Panc1 (cell line): ENCODE data around the gene SRRM3. TPM values are rescaled to one million over a fixed set of nuclear protein-coding genes. Genes with fewer than 3 reads are reported as not detected.
"Not testable (repeated sequence)": the region's sequence is repeated elsewhere in the genome, so short reads cannot be mapped to it uniquely, and the experiment has no call there.

Experiments used
- ATAC-seq: fragments of 200-7000 bp; cut with Tn5 transposase; 2 replicates; pipeline ENCODE4 v1.9.1; 2020; ENCODE audit warnings: mild to moderate bottlenecking, moderate library complexity
- BruUV-seq: library from RNA; stranded (reverse); fragments of 400-500 nt; replicated peaks from 2 replicates; lab custom pipeline; 2021; lab: Mats Ljungman, UMichigan
- CTCF ChIA-PET: fragments of 300-600 bp; sonication (Branson Sonifier 250); formaldehyde crosslinking; loops from one replicate; lab custom pipeline; 2022; ENCODE audit warnings: antibody characterized with exemption; lab: Charles Lee
- POLR2A ChIA-PET: fragments of 300-600 bp; sonication (Branson Sonifier 250); formaldehyde crosslinking; loops from one replicate; lab custom pipeline; 2022; ENCODE audit warnings: antibody characterized with exemption; lab: Charles Lee
- DNase-seq: peaks from one replicate; pipeline ENCODE4 v3.0.0-alpha.2; 2010; ENCODE audit warnings: low read depth, low spot score
- H3K27ac ChIP-seq: 2 replicates; pipeline ENCODE4 v1.5.1; 2011; ENCODE audit warnings: mild to moderate bottlenecking, low read length, inconsistent platforms
- H3K27me3 ChIP-seq: fragments of 200-500 bp; sonication (Bioruptor generic); 2 replicates; pipeline ENCODE4 v1.6.0; 2014; ENCODE audit warnings: low read length, inconsistent platforms; ENCODE audit not compliant: control insufficient read depth, insufficient read depth
- H3K36me3 ChIP-seq: fragments of 200-500 bp; sonication (Bioruptor generic); 2 replicates; pipeline ENCODE4 v1.5.1; 2014; ENCODE audit warnings: inconsistent platforms, mild to moderate bottlenecking, low read length, moderate library complexity; ENCODE audit not compliant: control insufficient read depth, insufficient read depth
- H3K4me1 ChIP-seq: 2 replicates; pipeline ENCODE4 v1.5.1; 2011; ENCODE audit warnings: inconsistent platforms, mild to moderate bottlenecking, low read length, moderate library complexity; ENCODE audit not compliant: control insufficient read depth, insufficient read depth
- H3K4me3 ChIP-seq, 2 experiments: 2 replicates each; pipeline ENCODE4 v1.5.1; 2011 to 2012; ENCODE audit warnings: low read depth in 2 of 2, low read length in 2 of 2, mild to moderate bottlenecking in 2 of 2, inconsistent platforms in 1 of 2, moderate library complexity in 1 of 2
- H3K9me3 ChIP-seq: fragments of 200-500 bp; sonication (Bioruptor generic); 2 replicates; pipeline ENCODE4 v1.5.1; 2014; ENCODE audit warnings: low read depth, mild to moderate bottlenecking, inconsistent platforms, low read length, moderate library complexity; ENCODE audit not compliant: control insufficient read depth, insufficient read depth
- CTCF ChIP-seq: fragments of 450-650 bp; IDR thresholded peaks from 2 replicates; pipeline ENCODE4 v1.5.1; 2017; ENCODE audit warnings: mild to moderate bottlenecking
- POLR2AphosphoS5 ChIP-seq: IDR thresholded peaks from 2 replicates; pipeline ENCODE4 v1.6.1; 2012; ENCODE audit warnings: mild to moderate bottlenecking, low read depth, low read length, moderate library complexity
- REST ChIP-seq, 2 experiments: IDR thresholded peaks; 2 replicates each; pipeline ENCODE4 v1.6.1; 2011 to 2012; ENCODE audit warnings: low read depth in 2 of 2, control low read depth in 1 of 2, low read length in 1 of 2, mild to moderate bottlenecking in 1 of 2, moderate library complexity in 1 of 2; ENCODE audit not compliant: insufficient read depth in 1 of 2
- SIN3A ChIP-seq: IDR thresholded peaks from 2 replicates; pipeline ENCODE4 v1.6.1; 2012; ENCODE audit warnings: low read depth, mild to moderate bottlenecking, low read length, moderate library complexity, borderline replicate concordance; ENCODE audit not compliant: insufficient read depth
- TCF7L2 ChIP-seq: IDR thresholded peaks from 2 replicates; pipeline ENCODE4 v1.6.1; 2011; ENCODE audit warnings: mild to moderate bottlenecking, low read depth, low read length, inconsistent platforms
- in situ Hi-C: cut with HindIII; loops from 2 replicates; pipeline ENCODE4 v1.10.0; 2016; ENCODE audit warnings: low sequenced_read_pairs, low pct_unique_long_range_greater_than_20kb
- intact Hi-C: fragments of 100-400 bp; cut with micrococcal nuclease; formaldehyde crosslinking; loops from one replicate; pipeline ENCODE4 v1.10.0; 2022; ENCODE audit not compliant: unreplicated experiment
- total RNA-seq: library from RNA; stranded (reverse); gene quantifications from one replicate; pipeline ENCODE4 v1.2.1, GENCODE V29; 2021; ENCODE audit not compliant: unreplicated experiment

Gene SRRM3
- total RNA-seq, 1 experiment from 2014 or later, result 8.5 TPM

DNA sequence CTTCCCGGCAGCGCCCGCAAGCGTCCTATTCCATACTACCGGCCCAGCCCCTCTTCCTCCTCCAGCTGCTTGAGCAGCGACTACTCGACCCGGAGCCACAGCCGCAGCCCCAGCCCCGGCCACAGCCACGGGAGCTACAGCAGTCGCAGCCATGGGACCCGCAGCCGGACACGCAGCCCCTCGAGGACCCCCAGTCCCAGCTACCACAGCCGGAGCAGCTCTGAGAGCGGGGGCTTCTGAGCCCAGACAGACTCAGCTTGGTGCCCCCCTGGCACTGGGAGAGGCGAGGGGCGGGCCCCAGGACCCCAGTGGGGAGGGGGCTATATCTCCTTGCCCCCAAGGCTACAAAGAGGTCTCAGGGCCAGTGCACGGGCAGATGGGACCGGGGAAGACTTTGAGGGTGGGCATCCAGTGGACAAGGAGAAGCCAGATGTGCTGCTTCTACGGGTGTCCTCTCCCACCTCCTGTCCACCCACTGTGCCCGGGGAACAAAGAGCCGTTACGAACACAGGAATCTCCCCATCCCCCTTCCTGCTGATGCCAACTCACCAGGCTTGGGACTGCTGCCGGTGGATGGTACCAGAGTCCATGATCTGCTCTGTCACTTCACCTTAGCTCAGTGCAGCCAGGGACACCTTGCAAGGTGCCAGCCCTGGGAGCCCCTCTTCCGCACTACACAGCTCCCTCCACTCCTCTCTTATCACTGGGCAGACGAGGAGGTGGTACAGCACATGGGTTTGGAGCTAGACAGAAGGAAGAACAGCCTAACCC is 84.1 kb downstream of the SRRM3 start:
- H3K9me3 ChIP-seq, result no peaks in the 10 kb centered on the region
- POLR2A ChIA-PET, result no interaction called here
- TF ChIP-seq SIN3A (no peak), TCF7L2 (no peak), POLR2AphosphoS5 (no peak), REST (IDR thresholded peaks at IDR 0.05; ENCODE audit: insufficient read depth in 1 of 2, low read depth in 2 of 2, low read length in 1 of 2) (no peak), CTCF (no peak)
- CTCF ChIA-PET, result no interaction called here
- H3K27ac ChIP-seq, result peak overlapping the region; percentile 57
- no peak overlapping the region for H3K4me3 ChIP-seq
- no peak for DNase-seq
- H3K4me1 ChIP-seq, result peaks cover 32% of the 10 kb centered on the region
- in situ Hi-C loops, result no loop called here
- ATAC-seq, result 0 out of 2 replicates have a peak, but pooled peaks have one; percentile 15
- intact Hi-C loops, result no loop called here
- no peaks in the 10 kb centered on the region for H3K36me3 ChIP-seq
- BruUV-seq, result TSS peak; percentile 58
- H3K27me3 ChIP-seq, result no peaks in the 10 kb centered on the region

DNA sequence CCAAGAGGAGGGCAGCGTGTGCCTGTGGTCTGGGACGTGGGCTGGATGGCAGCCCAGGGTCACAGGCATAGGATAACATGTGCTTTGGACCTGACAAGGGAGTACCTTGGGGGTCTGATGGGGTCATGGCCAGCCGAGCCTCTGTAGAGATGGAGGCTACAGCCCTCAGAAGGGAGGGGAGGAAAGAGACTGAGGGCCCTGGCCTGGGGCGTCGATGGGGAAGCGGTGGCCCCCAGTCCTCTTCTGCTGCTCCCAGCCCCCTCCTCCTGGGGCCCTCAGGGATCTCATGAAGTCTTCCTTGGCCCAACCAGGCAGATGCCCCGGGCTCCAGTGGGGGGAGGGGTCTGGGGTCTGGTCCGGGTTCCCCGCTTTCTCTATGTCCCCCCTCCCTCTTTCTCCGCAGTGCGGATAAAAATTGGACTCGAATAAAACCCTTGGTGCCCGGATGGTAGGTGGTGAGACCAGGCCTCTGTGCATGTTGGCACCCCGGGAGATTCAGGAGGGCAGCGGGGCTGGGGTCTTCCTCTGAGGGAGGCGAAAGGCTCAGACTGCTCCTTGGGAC is 85.2 kb downstream of the SRRM3 start:
- CTCF ChIA-PET, result interaction anchor here (0.6 kb wide), 1 partner anchor 167 kb away, joined by 10 read pairs; no protein-coding TSS in a partner anchor
- Histone ChIP-seq H3K4me3 (no peak overlapping the region), H3K27ac (peak overlapping the region; percentile 57), H3K36me3 (no peaks in the 10 kb centered on the region), H3K27me3 (no peaks in the 10 kb centered on the region), H3K4me1 (peaks cover 36% of the 10 kb centered on the region), H3K9me3 (no peaks in the 10 kb centered on the region)
- in situ Hi-C loops (no loop called here), intact Hi-C loops (no loop called here)
- POLR2A ChIA-PET, result no interaction called here
- BruUV-seq, result no TSS peak
- ATAC-seq (no peak), DNase-seq (no peak)
- no peak for TF ChIP-seq SIN3A
- TF ChIP-seq POLR2AphosphoS5, result no peak
- no peak for TF ChIP-seq REST (IDR thresholded peaks at IDR 0.05; ENCODE audit: insufficient read depth in 1 of 2, low read depth in 2 of 2, low read length in 1 of 2)
- no peak for TF ChIP-seq CTCF
- TF ChIP-seq TCF7L2, result no peak

- POLR2A ChIA-PET, DNase-seq, H3K4me3 ChIP-seq, H3K36me3 ChIP-seq, H3K27me3 ChIP-seq, BruUV-seq, H3K9me3 ChIP-seq, in situ Hi-C loops: not testable (repeated sequence)
- intact Hi-C loops, result loop anchor here (1.0 kb wide), 1 partner anchor 23 kb away; no protein-coding TSS in a partner anchor
- Histone ChIP-seq H3K27ac (peak overlapping the region; percentile 96), H3K4me1 (peaks cover 61% of the 10 kb centered on the region)
- CTCF ChIA-PET, result interaction anchor here (0.6 to 2.2 kb wide), 4 partner anchors 8 to 123 kb away, joined by 3 to 23 read pairs (median 4); no protein-coding TSS in a partner anchor
- peak; percentile 10 for ATAC-seq
Observed at GRCh38 chr7:76290847-76291350, 89.2 kb downstream of the SRRM3 start.
